GM12878 (cell line): ENCODE measurements around the gene PALD1. TPM values are rescaled to one million over a fixed set of nuclear protein-coding genes. Genes with fewer than 3 reads are reported as not detected.

Experiments used
- ATAC-seq: fragments of 200-7000 bp; cut with Tn5 transposase; 3 replicates; pipeline ENCODE4 v1.9.1; 2020; ENCODE audit warnings: mild to moderate bottlenecking, moderate library complexity
- BruUV-seq: library from RNA; stranded (reverse); fragments of 400-500 nt; replicated peaks from 2 replicates; lab custom pipeline; 2021; lab: Mats Ljungman, UMichigan
- CTCF ChIA-PET: fragments of 300-600 bp; sonication (Branson Sonifier 250); formaldehyde crosslinking; extraction: SDS; loops from one replicate; lab custom pipeline; 2021; ENCODE audit warnings: inconsistent platforms; lab: Yijun Ruan, JAX
- POLR2A ChIA-PET: fragments of 350-600 bp; formaldehyde crosslinking; extraction: SDS; loops from one replicate; lab custom pipeline; 2021; ENCODE audit warnings: inconsistent platforms; lab: Charles Lee
- RAD21 ChIA-PET: fragments of 300-600 bp; sonication (Branson Sonifier 250); formaldehyde crosslinking; loops from one replicate; lab custom pipeline; 2023; ENCODE audit warnings: antibody characterized with exemption; ENCODE audit not compliant: unreplicated experiment; lab: Charles Lee
- SMC1A ChIA-PET: fragments of 300-600 bp; sonication (Branson Sonifier 250); formaldehyde crosslinking; loops from one replicate; lab custom pipeline; 2023; ENCODE audit not compliant: unreplicated experiment, uncharacterized antibody; lab: Charles Lee
- DNase-seq: peaks from one replicate; pipeline ENCODE4 v3.0.0-alpha.2; 2011; ENCODE audit warnings: low read depth, low spot score
- FAIRE-seq: peaks from 3 replicates; lab custom pipeline; 2011; peaks lifted over from hg19 to GRCh38; lab: Jason Lieb, UNC
- H2AFZ ChIP-seq: 2 replicates; pipeline ENCODE4 v1.6.0; 2011; ENCODE audit warnings: low read depth, low read length, control low read depth; ENCODE audit not compliant: control insufficient read depth
- H3K27ac ChIP-seq: 2 replicates; pipeline ENCODE4 v1.5.1; 2011; ENCODE audit warnings: control low read depth; ENCODE audit not compliant: control insufficient read depth, insufficient read depth
- H3K27me3 ChIP-seq, 2 experiments: replicated peaks in 1 of 2; 2 replicates each; pipeline versions ENCODE4 v1.6.0 to v1.6.1; 2011; ENCODE audit warnings: low read length in 1 of 2; ENCODE audit not compliant: control insufficient read depth in 2 of 2, insufficient read depth in 2 of 2
- H3K36me3 ChIP-seq, 2 experiments: 2 replicates each; pipeline ENCODE4 v1.5.1; 2011; ENCODE audit warnings: low read length in 1 of 2; ENCODE audit not compliant: control insufficient read depth in 2 of 2, insufficient read depth in 2 of 2
- H3K4me1 ChIP-seq: 2 replicates; pipeline ENCODE4 v1.6.1; 2011; ENCODE audit warnings: mild to moderate bottlenecking, low read length, moderate library complexity, mixed read lengths; ENCODE audit not compliant: control insufficient read depth, insufficient read depth
- H3K4me2 ChIP-seq: 2 replicates; pipeline ENCODE4 v1.6.0; 2011; ENCODE audit warnings: control low read depth; ENCODE audit not compliant: control insufficient read depth, insufficient read depth
- H3K4me3 ChIP-seq: fragments of 200-600 bp; sonication (generic); 2 replicates; pipeline ENCODE4 v1.5.1; 2016
- H3K79me2 ChIP-seq: 2 replicates; pipeline ENCODE4 v1.6.0; 2011; ENCODE audit warnings: low read length; ENCODE audit not compliant: control insufficient read depth, insufficient read depth
- H3K9ac ChIP-seq: 2 replicates; pipeline ENCODE4 v1.8.0; 2011; ENCODE audit warnings: low read length, control low read depth, mixed read lengths; ENCODE audit not compliant: control insufficient read depth, insufficient read depth
- H3K9me3 ChIP-seq: replicated peaks from 3 replicates; pipeline ENCODE4 v1.5.1; 2011; ENCODE audit warnings: mild to moderate bottlenecking, low read length; ENCODE audit not compliant: control insufficient read depth, insufficient read depth
- H4K20me1 ChIP-seq: 2 replicates; pipeline ENCODE4 v1.6.0; 2011; ENCODE audit not compliant: control insufficient read depth, insufficient read depth
- CHD4 ChIP-seq: fragments of 200-600 bp; sonication (generic); IDR thresholded peaks from 2 replicates; pipeline ENCODE4 v1.6.1; 2016; ENCODE audit warnings: mild to moderate bottlenecking
- MXI1 ChIP-seq: fragments of 150-350 bp; IDR thresholded peaks from 2 replicates; pipeline ENCODE4 v1.6.1; 2011; ENCODE audit warnings: low read depth, mild to moderate bottlenecking, inconsistent platforms, low read length, improper control_type of control experiment
- PAX5 ChIP-seq: IDR thresholded peaks from 2 replicates; pipeline ENCODE4 v1.6.1; 2011; ENCODE audit warnings: low read depth, low read length, borderline replicate concordance
- SPI1 ChIP-seq: IDR thresholded peaks from 2 replicates; pipeline ENCODE4 v1.6.1; 2011; ENCODE audit warnings: low read depth, mild to moderate bottlenecking, low read length, moderate library complexity, borderline replicate concordance; ENCODE audit not compliant: insufficient read depth
- SUPT20H ChIP-seq: IDR thresholded peaks from 2 replicates; pipeline ENCODE4 v1.6.1; 2011; ENCODE audit warnings: low read depth, mild to moderate bottlenecking, low read length, moderate library complexity, borderline replicate concordance; ENCODE audit not compliant: control insufficient read depth
- TBL1XR1 ChIP-seq: IDR thresholded peaks from 2 replicates; pipeline ENCODE4 v1.6.1; 2012; ENCODE audit warnings: low read depth, low read length, improper control_type of control experiment
- WGBS: methylation state at CpG from one replicate; pipeline ENCODE4 v1.1.6; 2016; ENCODE audit warnings: low lambda C conversion rate; ENCODE audit not compliant: insufficient replicate concordance, insufficient coverage; ENCODE audit errors: missing lambda C conversion rate; 5-methylcytosine and 5-hydroxymethylcytosine counted together
- in situ Hi-C: fragments of 300-500 bp; cut with MboI; formaldehyde crosslinking; loops from 9 replicates; pipeline ENCODE4 v1.14.3; 2018; ENCODE audit warnings: mixed read lengths
- intact Hi-C: fragments of 100-400 bp; cut with micrococcal nuclease; formaldehyde crosslinking; loops from one replicate; pipeline ENCODE4 v1.14.2; 2022; ENCODE audit not compliant: unreplicated experiment
- polyA plus RNA-seq, 11 experiments: library from polyadenylated mRNA; depleted of rRNA in 4 of 11; unstranded in 6 of 11; stranded (reverse) in 5 of 11; fragments of >200 nt; fragmentation: Nextera tagmentation in 4 of 11; fragmentation: Illumina TruSeq in 1 of 11; extraction: Ambion mirVana in 4 of 11; extraction: Trizol in 1 of 11; gene quantifications; 1 replicate in 1 of 11; 2 replicates in 10 of 11; pipeline versions ENCODE4 v1.2.1 to v1.2.3, GENCODE V29; 2011 to 2016; ENCODE audit warnings: inconsistent platforms in 2 of 11, missing spikeins in 2 of 11, low read depth in 1 of 11
- total RNA-seq, 4 experiments: library from RNA; depleted of rRNA in 3 of 4; stranded (reverse); fragments of >200 nt in 3 of 4; fragmentation: Illumina TruSeq in 1 of 4; extraction: Trizol in 1 of 4; gene quantifications; 2 replicates each; pipeline versions ENCODE4 v1.2.1 to v1.2.3, GENCODE V29; 2013 to 2021
- TF ChIP-seq, protein P1 (sequence below): fragments of 450-650 bp; IDR thresholded peaks from 2 replicates; pipeline ENCODE4 v1.6.1; 2016; ENCODE audit warnings: mild to moderate bottlenecking

Gene PALD1
- total and polyA plus RNA-seq, 10 of the 15 experiments (the other 5 are each of a cell fraction or from before 2014, with no cell fraction given) = 0.43 to 20.9 (median 9.0) TPM

DNA sequence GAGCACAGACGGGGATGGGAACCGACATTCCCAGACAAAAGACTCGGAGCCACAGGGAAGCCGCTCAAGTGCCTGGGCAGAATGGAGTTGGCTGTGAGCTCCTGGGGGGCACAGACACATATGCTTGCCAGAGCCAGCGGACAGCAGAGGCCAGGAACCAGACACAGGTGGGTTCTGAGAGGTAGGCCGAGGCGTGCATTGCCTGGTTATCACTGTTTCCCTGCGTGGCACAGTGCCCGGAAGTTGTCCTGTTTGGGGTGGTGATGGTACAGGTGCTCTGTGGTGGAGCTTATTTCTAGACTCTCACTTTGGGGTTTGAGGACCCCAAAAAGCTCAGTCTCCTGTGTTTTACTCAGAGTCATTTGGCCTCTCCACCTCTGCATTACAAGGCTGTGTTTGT is 2.5 kb downstream of the PALD1 start:
- ChIA-PET CTCF (interaction anchor here (1.3 kb wide), 1 partner anchor 9 kb away, joined by 7 read pairs; no protein-coding TSS in a partner anchor), POLR2A (interaction anchor here (3.0 to 7.7 kb wide), 2 partner anchors 9 to 14 kb away, joined by 13 to 38 read pairs; no protein-coding TSS in a partner anchor), SMC1A (interaction anchor here (1.0 to 3.1 kb wide), 5 partner anchors 9 to 33 kb away, joined by 4 to 21 read pairs (median 5); no protein-coding TSS in a partner anchor), RAD21 (interaction anchor here (0.8 to 2.8 kb wide), 5 partner anchors 9 to 31 kb away, joined by 3 to 12 read pairs (median 4); no protein-coding TSS in a partner anchor)
- H3K9ac ChIP-seq = no peak overlapping the region
- DNase-seq (no peak), ATAC-seq (no peak), FAIRE-seq (no peak)
- BruUV-seq = no TSS peak
- peaks cover 25% of the 10 kb centered on the region for H3K79me2 ChIP-seq
- peaks cover 46% of the 10 kb centered on the region for H3K4me1 ChIP-seq
- no peaks in the 10 kb centered on the region; a peak in 2 of 4 replicates for H3K36me3 ChIP-seq
- H4K20me1 ChIP-seq = no peaks in the 10 kb centered on the region
- in situ Hi-C loops (no loop called here), intact Hi-C loops (no loop called here)
- 87% methylated on average over 9 of the region's 9 CpGs for WGBS
- H3K9me3 ChIP-seq = no peaks in the 10 kb centered on the region
- H3K27ac ChIP-seq = no peak overlapping the region
- H3K27me3 ChIP-seq = no peaks in the 10 kb centered on the region
- H3K4me2 ChIP-seq = peak overlapping the region; percentile 4
- no peak overlapping the region for H3K4me3 ChIP-seq
- no peak overlapping the region for H2AFZ ChIP-seq
- no peak for TF ChIP-seq TBL1XR1
- TF ChIP-seq, protein P1, sequence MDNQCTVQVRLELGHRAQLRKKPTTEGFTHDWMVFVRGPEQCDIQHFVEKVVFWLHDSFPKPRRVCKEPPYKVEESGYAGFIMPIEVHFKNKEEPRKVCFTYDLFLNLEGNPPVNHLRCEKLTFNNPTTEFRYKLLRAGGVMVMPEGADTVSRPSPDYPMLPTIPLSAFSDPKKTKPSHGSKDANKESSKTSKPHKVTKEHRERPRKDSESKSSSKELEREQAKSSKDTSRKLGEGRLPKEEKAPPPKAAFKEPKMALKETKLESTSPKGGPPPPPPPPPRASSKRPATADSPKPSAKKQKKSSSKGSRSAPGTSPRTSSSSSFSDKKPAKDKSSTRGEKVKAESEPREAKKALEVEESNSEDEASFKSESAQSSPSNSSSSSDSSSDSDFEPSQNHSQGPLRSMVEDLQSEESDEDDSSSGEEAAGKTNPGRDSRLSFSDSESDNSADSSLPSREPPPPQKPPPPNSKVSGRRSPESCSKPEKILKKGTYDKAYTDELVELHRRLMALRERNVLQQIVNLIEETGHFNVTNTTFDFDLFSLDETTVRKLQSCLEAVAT = 0 out of 2 replicates have a peak, but pooled peaks have one; percentile 33

DNA sequence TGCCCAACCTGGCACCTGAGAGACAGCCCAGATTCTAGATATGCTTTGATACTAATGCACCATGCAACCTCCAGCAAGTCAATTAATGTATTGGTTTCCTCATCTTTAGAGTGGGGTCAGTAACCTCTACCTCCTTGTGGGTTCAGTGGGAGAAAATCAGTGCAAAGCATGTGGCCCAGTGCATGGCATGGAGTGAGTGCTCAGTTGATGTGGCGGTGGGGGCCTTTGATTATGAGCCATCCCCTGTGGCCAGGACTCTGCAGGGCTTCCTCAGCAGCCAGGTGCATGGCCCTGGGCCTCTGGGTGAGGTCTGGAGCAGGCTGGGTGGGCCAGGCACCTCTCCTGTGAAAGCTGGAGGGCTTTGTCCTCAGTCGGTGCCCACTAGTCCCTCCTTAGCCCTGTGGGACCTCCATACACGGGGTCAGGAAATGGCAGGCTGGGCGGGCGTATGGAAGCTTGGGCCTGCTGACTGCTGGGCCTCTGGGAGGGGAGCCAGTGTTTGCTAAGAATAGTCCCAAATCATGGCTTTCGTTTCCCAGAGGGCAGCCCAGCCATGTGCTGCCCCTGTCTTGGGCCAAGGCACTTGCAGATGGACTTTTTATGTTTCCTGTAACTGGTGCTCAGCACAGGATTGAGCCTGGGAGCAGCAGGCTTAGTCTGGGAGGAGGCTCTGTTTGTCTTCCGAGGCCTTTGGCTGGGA is 3.4 kb downstream of the PALD1 start:
- intact Hi-C loops (no loop called here), in situ Hi-C loops (no loop called here)
- peaks cover 25% of the 10 kb centered on the region for H3K79me2 ChIP-seq
- H3K9me3 ChIP-seq = no peaks in the 10 kb centered on the region
- no peak for DNase-seq
- BruUV-seq = no TSS peak
- no peak overlapping the region for H3K27ac ChIP-seq
- H3K27me3 ChIP-seq = no peaks in the 10 kb centered on the region
- H3K36me3 ChIP-seq = no peaks in the 10 kb centered on the region; a peak in 2 of 4 replicates
- 69% methylated on average over 7 of the region's 7 CpGs for WGBS
- CTCF ChIA-PET = interaction anchor here (1.3 kb wide), 1 partner anchor 8 kb away, joined by 7 read pairs; no protein-coding TSS in a partner anchor
- FAIRE-seq = no peak
- TF ChIP-seq SUPT20H (no peak), MXI1 (no peak), SPI1 (no peak), PAX5 (no peak), CHD4 (no peak)
- POLR2A ChIA-PET = interaction anchor here (3.0 to 7.7 kb wide), 2 partner anchors 8 to 13 kb away, joined by 13 to 38 read pairs; no protein-coding TSS in a partner anchor
- no peak overlapping the region for H3K4me3 ChIP-seq
- H3K4me2 ChIP-seq = peak overlapping the region; percentile 30
- no peak overlapping the region for H3K9ac ChIP-seq
- no peak overlapping the region for H2AFZ ChIP-seq
- SMC1A ChIA-PET = interaction anchor here (3.1 kb wide), 1 partner anchor 12 kb away, joined by 21 read pairs; no protein-coding TSS in a partner anchor
- RAD21 ChIA-PET = no interaction called here
- peaks cover 37% of the 10 kb centered on the region for H3K4me1 ChIP-seq
- no peak for ATAC-seq
- no peaks in the 10 kb centered on the region for H4K20me1 ChIP-seq
